Activated T-cell treated with anti-CD3 and anti-CD28 coated beads for 24 hours (primary cell): ENCODE measurements around the gene RBBP4.
"Not testable (repeated sequence)": the region's sequence is repeated elsewhere in the genome, so short reads cannot be mapped to it uniquely, and the experiment has no call there.

Source experiments
- DNase-seq: peaks from one replicate; pipeline ENCODE4 v3.0.0-alpha.2; 2020; ENCODE audit warnings: low read depth

RBBP4 gene

DNA sequence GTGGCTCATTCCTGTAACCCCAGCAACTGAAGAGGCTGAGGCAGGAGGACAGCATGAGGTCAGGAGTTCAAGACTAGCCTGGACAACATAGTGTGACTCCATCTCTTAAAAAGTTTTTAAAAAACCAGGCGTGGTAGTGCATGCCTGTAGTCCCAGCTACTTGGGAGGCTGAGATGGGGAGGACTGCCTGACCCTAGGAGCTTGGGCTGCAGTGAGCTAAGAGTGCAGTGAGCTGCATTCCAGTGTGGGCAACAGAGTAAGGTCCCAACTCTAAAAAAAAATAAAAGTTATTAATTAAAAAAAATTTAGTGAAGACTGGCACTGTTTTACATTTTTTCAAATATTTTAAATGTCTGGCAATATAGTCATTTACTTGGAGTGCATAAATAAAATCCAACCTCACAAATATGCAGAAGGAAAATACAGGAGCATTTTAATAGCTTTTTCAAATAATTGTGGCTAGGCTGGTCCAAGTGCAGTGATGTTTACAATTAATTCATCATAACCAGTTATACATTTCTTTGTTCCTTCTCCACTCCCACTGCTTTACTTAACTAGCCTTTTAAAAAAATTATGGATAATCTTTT, 11.4 kb upstream of the RBBP4 start:
- no peak for DNase-seq

DNA sequence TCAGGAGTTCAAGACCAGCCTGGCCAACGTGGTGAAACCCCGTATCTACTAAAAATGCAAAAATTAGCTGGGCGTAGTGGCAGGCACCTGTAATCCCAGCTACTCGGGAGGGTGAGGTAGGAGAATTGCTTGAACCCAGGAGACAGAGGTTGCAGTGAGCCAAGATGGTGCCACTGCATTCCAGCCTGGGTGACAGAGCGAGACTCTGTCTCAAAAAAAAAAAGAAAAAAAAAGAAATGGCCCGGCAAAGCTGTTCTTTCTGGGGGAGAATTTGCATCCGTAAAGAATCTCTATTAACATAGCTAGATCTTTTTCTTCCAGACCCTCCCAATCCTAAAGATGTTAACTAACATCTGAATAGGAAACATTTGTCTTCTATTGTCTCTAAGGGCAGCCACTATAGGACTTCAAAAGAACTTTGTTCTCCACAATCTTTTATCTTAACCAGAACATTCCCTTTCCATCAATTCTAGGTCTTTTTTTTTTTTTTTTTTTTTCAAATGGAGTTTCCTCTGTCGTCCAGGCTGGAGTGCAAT, 8.6 kb upstream of the RBBP4 start:
- DNase-seq = not testable (repeated sequence)

DNA sequence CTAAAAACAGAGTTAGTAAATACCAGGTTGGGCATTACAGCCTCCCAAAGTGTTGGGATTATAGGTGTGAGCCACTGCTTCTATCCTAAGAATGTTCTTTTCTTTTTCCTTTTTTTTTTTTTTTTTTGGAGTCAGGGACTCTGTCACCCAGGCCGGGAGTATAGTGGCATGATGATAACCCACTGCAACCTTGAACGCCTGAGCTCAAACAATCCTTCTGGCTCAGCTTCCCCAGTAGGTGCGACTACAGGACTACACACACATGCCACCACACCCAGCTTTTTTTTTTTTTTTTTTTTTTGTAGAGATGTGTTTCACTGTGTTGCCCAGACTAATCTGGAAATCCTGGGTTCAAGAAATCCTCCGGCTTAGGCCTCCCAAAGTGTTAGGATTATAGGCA, 6.6 kb upstream of the RBBP4 start:
- DNase-seq = no peak

DNA sequence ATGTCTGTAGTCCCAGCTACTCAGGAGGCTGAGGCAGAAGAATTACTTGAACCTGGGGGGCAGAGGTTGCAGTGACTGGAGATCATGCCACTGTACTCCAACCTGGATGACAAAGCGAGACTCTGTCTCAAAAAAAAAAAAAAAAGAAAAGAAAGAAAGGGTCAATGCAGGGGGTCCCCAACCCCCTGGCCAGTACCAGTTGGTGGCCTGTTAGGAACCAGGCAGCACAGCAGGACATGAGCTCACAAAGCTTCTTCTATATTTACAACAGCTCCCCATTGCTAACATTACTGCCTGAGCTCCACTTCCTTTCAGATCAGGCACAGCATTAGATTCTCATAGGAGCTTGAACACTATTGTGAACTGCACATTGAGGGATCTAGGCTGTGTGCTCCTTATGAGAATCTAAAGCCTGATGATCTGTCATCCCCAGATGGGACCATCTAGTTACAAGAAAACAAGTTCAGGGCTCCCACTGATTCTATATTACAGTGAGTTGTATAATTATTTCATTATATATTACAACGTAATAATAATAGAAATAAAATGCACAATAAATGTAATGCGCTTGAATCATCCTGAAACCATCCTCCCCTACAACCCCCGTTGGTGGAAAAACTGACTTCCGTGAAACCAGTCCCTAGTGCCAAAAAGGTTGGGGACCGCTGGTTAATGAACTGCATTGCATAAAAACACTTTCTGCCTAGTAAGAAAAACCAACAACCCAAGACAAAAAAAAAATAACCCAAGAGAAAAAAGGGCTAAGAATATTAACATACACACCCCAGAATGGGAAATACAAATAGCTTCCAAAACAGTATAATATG, 3.5 kb upstream of the RBBP4 start:
- peak; percentile 19 for DNase-seq

DNA sequence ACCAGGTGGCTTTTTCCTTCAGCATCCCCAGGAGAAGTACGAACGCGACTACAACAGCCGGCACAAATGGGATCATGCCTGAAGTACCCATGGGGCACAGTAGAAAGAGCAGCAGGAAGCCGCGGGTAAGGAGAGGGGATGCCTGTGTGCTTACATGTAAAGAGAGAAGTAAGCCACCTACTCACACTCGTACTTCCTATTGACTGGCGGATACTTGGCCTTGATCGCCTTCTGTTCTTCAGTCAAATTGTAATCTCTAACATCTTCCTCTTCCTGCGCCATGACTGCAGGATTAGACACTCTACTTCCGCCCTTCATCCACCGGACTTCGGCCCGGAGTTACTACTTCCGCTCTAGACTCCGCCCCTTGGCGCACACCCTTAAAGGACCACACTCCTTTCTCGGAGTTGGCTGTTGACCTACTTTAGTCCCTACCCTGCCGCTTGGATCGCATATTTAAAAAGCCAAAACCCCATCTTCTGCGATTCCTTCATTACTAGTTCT, 708 bp upstream of the RBBP4 start, which contains the start of gene ZBTB8OS:
Gene ZBTB8OS, minus strand, starts transcription at position 303 of the 504 bp plus-strand sequence. Its CDS starts 21 bp downstream, at position 282.
- peak; percentile 83 for DNase-seq

DNA sequence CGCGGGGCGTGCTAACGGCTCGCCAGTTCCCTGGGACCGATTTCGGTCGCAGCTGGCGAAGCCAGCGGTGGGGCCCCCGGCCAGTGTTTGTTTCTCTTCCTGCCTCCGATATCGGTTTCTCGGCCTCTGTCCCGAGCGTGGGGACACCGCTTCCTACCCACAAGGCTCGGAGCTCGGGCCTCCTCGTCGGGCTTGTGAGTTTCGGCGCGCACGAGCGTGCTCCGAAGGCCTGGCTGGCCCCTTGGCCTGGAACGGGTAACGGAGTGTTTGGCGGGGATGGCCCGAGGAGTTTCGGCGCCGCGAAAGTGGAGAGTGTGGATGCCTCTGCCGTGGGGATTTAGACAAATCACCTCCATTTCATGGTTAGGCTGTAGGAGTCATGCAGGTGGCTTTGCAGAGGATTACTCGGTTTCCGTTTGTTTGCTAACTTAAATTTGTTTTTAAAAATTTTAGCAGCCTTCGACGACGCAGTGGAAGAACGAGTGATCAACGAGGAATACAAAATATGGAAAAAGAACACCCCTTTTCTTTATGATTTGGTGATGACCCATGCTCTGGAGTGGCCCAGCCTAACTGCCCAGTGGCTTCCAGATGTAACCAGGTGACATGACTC, 559 bp downstream of the RBBP4 start:
- DNase-seq = no peak

DNA sequence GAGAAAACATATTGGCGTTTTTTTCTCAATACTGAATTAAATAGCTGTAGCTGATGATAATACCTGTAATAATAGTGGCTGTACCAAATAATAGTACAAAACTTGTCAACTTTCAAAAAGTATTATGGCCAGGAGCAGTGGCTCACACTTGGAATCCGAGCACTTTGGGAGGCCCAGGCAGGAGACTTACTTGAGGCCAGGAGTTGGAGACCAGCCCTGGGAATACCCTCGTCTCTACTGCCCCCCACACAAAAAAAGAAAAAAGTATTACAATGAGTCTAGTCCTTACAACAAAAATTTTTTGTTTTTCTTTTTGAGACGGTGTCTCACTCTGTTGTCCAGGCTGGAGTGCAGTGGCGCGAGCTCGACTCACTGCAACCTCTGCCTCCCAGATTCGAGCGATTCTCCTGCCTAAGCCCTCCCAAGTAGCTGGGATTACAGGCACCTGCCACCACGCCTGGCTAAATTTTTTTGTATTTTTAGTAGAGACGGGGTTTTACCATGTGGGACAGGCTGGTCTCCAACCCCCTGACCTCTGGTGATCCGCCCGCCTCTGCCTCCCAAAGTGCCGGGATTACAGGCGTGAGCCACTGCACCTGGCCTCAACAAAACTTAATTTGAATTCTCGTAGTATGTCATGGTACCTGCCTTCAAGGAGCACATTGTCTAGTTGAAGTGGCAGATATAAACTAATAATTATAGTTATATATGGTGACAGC, 1.4 kb downstream of the RBBP4 start:
- no peak for DNase-seq

DNA sequence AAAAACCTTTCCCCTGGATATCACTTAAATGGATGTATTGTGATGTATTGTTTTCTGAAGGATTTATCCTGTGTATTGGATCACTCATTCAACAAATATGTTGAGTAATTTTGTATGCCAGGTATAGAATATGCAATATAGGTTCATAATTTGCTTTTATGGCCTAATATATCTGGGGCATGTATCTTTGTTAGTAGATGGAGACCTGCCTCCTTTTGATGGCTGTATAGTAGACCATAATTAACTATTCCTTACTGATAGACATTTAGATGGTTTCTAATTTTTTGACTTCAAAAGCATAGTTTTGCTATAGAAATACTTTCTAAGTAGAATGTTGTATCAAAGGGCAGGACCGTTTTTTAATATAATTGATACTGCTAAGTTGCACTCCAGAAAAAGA, 8.6 kb downstream of the RBBP4 start:
- no peak for DNase-seq

DNA sequence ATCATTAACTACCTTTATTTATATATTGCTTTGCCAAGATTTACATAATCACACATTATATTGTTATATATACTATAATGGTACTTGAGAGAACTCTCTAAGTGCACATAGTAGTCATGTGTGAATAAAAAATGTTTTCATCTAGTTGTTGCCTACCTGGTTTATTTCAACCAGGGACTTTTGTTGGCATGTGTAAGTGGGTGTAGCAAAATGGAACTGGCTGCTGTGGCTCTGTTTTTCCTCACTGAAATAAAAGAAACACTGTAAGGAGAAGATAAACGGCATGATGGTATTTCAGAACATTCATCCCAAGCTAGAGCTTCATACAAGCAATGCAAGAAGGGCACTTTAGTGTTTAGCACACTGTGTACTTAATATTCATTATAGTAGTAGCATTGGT, 14.9 kb downstream of the RBBP4 start:
- DNase-seq = no peak

DNA sequence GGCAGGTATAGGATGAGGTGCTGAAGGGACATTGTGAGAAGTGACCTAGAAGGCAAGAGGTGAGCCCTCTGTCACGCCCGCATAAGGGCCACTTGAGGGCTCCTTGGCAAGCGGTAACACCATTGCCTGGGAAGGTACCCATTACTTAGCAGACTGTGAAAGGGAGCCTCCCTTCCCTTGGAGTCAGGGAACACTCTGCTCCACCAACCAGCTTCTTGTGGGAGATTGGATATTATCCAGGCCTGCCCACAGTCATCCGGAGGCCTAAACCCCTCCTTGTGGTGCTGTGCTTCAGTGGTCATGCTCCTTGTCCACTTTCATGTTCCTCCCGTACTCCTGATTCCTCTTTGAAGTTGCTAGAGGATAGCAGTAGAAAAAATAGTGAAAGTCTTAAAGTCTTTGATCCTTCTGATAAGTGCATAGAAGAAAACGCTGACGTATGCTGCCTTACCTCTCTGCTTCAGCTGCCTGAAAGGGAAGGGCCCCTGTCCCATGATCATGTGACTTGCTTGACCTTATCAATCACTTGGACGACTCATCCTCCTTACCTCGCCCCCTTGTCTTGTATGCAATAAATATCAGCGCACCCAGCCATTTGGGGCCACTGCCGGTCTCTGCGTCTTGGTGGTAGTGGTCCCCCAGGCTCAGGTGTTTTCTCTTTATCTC, 16.0 kb downstream of the RBBP4 start:
- no peak for DNase-seq

DNA sequence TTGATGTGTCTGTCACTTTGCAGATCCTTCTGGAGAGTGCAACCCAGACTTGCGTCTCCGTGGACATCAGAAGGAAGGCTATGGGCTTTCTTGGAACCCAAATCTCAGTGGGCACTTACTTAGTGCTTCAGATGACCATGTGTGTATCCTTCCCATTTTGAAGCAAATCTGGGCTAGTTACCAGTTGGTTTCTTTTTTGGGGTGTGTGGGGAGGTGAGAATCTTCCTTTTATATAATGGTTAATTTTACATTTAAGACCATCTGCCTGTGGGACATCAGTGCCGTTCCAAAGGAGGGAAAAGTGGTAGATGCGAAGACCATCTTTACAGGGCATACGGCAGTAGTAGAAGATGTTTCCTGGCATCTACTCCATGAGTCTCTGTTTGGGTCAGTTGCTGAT, 17.7 kb downstream of the RBBP4 start:
- not testable (repeated sequence) for DNase-seq

DNA sequence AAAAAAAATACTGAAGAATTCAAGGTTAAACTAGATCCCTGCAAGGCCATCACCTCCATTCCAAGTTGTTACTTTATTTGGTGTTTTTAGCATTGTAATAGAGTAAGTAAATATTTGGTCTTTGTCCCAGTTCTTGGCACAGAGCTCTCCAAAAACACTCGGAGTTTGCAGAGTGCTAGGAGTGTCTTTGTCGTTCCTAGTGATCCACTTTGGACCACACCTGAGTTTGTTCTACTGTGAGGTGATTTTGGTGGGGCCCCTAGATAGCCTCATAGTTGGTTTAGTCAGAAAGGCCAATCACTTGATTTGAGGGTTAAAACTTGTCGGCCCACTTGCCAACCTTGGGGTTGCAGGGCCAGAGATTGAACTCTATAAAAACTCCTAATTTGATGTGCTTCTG, 25.9 kb downstream of the RBBP4 start:
- DNase-seq = no peak

DNA sequence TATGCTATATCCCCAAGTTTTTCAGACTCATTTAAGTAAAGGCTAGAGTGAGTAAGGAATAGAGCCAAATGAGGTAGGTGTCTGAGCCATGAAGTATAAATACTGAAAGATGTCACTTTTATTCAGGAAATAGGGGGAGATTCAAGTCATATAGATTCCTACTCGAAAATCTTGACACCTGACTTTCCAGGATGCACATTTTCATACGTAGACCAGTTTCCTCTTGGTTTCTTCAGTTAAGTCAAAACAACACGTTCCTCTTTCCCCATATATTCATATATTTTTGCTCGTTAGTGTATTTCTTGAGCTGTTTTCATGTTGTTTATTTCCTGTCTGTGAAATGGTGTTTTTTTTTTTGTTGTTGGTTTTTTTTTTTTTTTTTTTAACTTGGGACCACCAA, 29.0 kb downstream of the RBBP4 start:
- DNase-seq = not testable (repeated sequence)

DNA sequence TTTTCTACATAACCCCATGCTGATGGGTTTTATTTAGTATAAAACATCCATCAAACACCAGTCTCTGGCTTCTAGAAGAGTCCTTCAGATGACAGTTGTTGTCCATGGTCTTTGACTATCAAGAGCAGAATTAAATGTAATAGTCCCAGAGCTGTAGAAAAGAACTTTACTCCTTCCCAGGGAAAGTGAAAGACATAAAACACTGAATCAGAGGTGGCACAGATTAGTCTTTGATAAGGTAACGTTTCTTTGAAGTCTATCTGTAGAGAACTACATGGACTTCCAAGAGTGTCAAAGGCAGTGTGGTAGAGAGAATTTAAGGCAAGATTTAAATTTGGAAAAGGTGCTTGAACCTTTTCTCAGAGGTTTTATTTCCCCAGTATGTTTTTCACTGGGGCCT, 29.6 kb downstream of the RBBP4 start:
- DNase-seq = no peak

DNA sequence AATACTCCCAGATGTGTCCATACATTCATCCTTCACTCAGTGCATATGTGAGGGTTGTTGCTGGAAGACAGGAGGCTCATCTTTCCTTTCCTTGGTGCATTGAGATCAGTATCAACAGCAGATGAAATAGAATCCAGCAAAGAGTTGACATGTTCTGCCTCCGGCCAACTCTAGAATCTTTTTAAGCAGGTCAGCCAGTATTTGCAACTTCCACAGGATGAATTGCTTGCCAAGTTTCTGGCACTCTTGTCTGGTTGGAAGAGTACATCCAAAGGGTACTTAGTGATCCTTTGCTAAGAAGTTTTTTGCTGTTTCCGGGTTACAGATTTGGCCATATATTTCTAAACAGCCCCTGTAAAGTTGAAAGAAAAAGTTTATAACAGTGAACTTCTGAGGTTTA, 30.5 kb downstream of the RBBP4 start:
- no peak for DNase-seq

DNA sequence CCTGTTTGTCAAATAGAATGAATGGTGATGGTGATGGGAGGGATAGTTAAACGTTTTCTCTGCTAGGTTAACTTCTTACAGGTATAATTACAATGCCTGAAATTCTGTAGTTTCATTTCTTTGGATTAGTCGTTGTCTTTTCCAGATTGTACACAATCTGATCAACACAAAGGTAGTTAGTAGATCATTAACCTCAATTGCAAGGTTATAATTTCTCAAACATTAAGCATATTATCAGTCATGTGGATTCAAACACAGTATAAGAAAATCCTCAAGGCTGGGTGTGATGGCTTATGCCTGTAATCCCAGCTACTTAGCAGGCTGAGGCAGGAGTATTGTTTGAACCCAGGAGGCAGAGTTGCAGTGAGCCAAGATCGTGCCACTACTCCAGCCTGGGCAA, 31.0 kb downstream of the RBBP4 start:
- no peak for DNase-seq

DNA sequence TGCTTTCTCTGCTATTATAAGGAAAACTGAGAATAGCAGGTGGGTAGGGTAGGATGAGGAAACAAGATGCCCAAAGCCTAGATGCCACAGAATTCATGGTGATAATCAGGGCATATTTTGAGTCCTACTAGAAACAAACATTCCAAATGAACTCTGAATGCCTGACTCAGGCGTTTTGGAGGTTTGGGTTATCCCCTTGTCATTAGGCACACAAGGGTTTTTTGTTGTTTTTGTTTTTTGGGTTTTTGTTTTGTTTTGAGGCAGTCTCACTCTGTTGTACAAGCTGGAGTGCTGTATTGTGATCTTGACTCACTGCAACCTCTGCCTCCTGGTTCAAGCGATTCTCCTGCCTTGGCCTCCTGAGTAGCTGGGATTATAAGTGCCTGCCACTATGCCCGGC, 32.4 kb downstream of the RBBP4 start:
- no peak for DNase-seq

DNA sequence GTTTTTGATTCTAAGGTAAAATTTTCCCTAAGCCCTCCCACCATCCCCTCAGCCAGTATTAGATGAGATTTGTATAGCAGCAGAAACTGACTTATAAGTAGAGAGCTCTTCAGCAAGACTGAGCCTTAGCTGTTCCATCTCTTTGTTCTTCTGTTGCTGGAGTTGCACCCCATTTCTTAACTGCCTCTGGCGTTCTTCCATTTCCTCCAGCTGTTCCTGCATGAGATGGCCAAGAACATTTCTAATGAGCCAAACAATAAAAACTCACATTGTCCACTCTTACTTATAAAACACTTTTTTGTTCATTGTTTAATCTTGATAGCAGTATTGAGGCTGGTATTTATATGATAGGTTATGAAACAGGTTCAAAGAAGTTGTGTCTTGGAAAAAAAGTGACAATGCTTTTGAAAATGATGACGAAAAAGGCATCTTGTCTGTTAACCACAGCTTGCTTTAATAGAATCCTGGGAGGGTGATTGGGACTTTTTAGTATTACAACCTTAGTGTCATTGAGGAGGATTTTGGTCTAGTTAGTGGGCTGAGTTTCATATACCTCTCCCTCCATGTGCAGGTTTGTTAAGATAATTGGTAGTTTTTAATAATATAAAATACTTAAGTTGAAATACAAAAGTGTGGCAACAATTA, 33.3 kb downstream of the RBBP4 start:
- no peak for DNase-seq

DNA sequence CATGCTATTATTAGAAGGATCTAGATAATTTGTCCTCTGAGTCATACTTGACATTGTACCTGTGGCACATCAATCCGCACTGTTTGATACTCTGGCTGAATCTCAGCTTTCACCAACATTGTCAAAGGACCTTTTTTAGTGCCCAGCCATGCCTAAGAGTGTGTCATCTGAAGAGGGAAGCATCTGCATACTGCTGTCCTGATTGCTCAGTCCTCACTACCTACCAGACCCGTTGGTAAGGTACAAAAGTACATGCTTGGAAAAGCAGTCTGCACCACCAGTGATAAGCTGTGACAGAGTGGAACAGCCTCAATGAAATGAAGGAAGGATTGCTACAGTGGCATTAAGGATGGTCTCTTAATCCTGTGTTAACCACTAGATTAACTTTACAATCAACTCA, 34.5 kb downstream of the RBBP4 start:
- DNase-seq = no peak

DNA sequence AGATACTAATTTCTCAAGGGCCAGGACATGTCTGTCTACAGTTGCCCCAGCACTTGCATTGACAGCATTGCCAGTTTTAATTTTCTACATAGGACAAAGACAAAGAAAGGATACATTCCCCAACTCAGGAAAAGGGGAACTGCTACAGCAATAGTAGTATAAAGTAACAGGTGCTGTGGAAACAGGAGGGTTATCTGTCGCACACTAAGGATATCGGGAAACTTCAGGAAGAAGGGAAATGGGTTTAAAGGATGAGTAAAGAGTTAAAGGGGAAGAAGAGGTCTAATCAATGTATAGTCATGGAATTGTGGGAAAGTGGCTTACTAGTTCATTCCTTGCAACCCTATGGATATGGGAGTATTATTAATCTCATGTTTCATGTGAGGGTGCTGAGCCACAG, 35.4 kb downstream of the RBBP4 start:
- DNase-seq = no peak
